ENCODE results near the gene USP32. TPM values are rescaled to one million over a fixed set of nuclear protein-coding genes. Genes with fewer than 3 reads are reported as not detected.

Gene USP32
- total RNA-seq, 4 donors from 2014 or later, result 29.1 to 74.1 (median 42.5) TPM

DNA sequence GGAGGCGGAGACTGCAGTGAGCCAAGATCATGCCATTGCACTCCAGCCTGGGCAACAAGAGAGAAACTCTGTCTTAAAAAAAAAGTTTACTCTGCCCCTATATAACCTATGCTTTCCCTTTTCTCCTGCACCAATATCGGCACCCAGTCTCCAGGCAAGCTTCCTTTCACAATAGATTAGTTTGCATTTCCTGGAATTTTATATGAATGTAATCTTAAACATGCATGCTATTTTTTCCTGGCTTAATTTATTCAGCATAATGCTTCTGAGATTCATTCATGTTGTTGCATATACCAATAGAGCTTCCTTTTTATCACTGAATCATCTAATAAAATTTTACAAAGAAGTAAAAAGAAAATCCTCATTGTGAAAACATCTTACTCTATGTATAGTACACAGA is 59.4 kb downstream of the USP32 start:
- H3K4me3 ChIP-seq, result no peak overlapping the region
- H3K27ac ChIP-seq, result no peak overlapping the region
- no peaks in the 10 kb centered on the region for H3K4me1 ChIP-seq
- no peak for TF ChIP-seq POLR2A (IDR thresholded peaks at IDR 0.05)
- TF ChIP-seq CTCF (IDR thresholded peaks at IDR 0.05), result no peak
- DNase-seq, result no peak
- 66 to 70% methylated on average over 2 of the region's 2 CpGs for WGBS, 2 donors
- intact Hi-C loops (cut with DNase I), result no loop called here
- no peaks in the 10 kb centered on the region for H3K27me3 ChIP-seq
- no peaks in the 10 kb centered on the region for H3K9me3 ChIP-seq
- H3K36me3 ChIP-seq, result peaks cover 0 to 33% (median 0%) of the 10 kb centered on the region in 3 donors

GRCh38 chr17:60330731-60331130 is 61.2 kb downstream of the USP32 start:
- H3K36me3 ChIP-seq, result peaks cover 0 to 33% (median 0%) of the 10 kb centered on the region in 3 donors
- H3K27ac ChIP-seq, result no peak overlapping the region
- WGBS, 2 donors, result 100% methylated on average over 1 of the region's 1 CpG
- H3K4me3 ChIP-seq, result no peak overlapping the region
- DNase-seq, result no peak
- no peaks in the 10 kb centered on the region for H3K9me3 ChIP-seq
- no peaks in the 10 kb centered on the region for H3K27me3 ChIP-seq
- intact Hi-C loops (cut with DNase I), result no loop called here
- no peak for TF ChIP-seq POLR2A (IDR thresholded peaks at IDR 0.05)
- no peak for TF ChIP-seq CTCF (IDR thresholded peaks at IDR 0.05)
- no peaks in the 10 kb centered on the region for H3K4me1 ChIP-seq

DNA sequence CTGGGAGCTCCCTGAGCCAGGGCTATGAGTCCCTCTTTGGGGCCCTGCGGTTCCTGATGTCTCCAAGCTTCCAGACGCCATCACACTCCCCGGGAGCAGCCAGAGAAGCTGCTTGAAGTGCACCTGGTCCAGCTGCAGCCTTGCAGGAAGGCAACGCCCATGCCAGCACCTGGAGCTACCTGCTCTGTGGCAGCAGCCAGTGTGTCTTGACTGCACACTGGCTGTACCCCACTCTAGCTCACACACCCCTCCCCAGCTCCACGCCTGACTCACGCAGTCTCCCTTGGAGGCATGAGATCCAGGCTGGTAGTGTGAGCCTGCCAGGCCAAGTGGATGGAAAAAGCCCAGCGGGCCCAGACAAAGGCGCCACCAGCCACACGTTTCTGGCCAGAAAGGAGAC is 63.3 kb downstream of the USP32 start:
- Histone ChIP-seq H3K9me3 (no peaks in the 10 kb centered on the region), H3K36me3 (peaks cover 0 to 36% (median 0%) of the 10 kb centered on the region in 3 donors), H3K27ac (no peak overlapping the region), H3K4me3 (no peak overlapping the region), H3K4me1 (no peaks in the 10 kb centered on the region), H3K27me3 (no peaks in the 10 kb centered on the region)
- no peak for DNase-seq
- intact Hi-C loops (cut with DNase I), result no loop called here
- TF ChIP-seq CTCF (IDR thresholded peaks at IDR 0.05) (no peak), POLR2A (IDR thresholded peaks at IDR 0.05) (no peak)
- WGBS, 2 donors, result 83 to 84% methylated on average over 3 to 6 of the region's 9 CpGs

DNA sequence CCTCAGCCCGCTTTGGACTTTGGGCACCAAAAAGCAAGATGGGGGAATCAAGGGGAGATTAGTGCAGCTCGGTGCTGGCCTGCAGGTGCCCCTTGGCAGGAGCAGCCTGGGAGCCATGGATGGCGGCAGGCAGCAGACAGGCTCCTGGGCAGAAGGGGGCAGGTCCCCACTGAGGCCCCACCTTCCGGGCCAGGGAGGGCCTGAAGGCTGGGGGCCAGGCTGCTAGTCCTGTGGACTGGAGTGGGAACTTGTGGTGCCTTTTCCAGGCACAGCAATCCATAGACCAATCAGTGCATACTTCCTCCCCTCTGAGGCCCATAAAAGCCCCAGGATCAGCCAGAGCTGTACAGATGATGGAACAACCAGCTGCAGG is 64.0 kb downstream of the USP32 start:
- peaks cover 0 to 35% (median 0%) of the 10 kb centered on the region in 3 donors for H3K36me3 ChIP-seq
- TF ChIP-seq POLR2A (IDR thresholded peaks at IDR 0.05) (no peak), CTCF (IDR thresholded peaks at IDR 0.05) (no peak)
- H3K4me3 ChIP-seq, result no peak overlapping the region
- DNase-seq, result no peak
- H3K9me3 ChIP-seq, result no peaks in the 10 kb centered on the region
- H3K27me3 ChIP-seq, result no peaks in the 10 kb centered on the region
- H3K4me1 ChIP-seq, result no peaks in the 10 kb centered on the region
- intact Hi-C loops (cut with DNase I), result no loop called here
- no peak overlapping the region for H3K27ac ChIP-seq
- 100% methylated on average over 1 of the region's 4 CpGs; no CpG with 5 or more reads in 1 of the 2 donors for WGBS, 2 donors

DNA sequence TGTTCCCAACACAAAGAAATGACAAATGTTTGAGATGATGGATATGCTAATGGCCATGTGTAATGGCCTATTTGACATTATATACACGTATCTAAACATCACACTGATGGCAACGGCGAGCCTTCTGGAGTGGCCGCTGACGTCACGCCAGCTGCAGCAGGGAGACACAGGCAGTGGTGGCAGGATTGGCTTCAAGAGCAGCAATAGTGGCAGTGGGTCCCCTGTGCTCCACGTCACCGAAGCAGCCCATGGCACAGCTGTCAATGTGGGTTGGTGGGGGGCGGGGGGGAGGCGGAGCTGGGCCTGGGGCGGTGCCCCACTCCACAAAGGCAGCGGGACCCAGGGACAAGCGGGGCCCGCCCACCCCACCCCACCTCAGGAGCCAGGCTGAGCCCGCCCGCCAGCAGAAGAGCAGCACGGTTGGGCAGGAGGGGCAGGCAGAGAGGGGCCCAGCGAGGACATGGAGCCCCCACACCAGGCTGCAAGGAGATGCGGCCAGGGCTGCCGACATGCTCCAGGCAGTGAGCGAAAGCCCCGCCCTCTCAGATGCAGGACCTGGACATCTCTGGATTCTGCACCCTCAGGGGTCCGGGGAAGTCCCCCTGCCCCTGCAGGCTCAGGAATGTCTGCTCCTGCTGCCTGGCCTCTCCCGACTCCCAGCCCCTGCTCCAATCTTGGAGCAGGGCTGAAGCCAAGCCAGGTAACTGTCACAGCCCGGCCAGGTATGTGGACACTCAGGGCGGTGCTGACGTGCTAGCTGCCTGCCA is 64.6 kb downstream of the USP32 start:
- Histone ChIP-seq H3K4me3 (no peak overlapping the region), H3K4me1 (no peaks in the 10 kb centered on the region), H3K9me3 (no peaks in the 10 kb centered on the region), H3K27me3 (no peaks in the 10 kb centered on the region), H3K36me3 (peaks cover 0 to 34% (median 0%) of the 10 kb centered on the region in 3 donors), H3K27ac (no peak overlapping the region)
- 84 to 87% methylated on average over 6 to 14 of the region's 27 CpGs for WGBS, 2 donors
- DNase-seq, result no peak
- TF ChIP-seq CTCF (IDR thresholded peaks at IDR 0.05) (no peak), POLR2A (IDR thresholded peaks at IDR 0.05) (no peak)
- intact Hi-C loops (cut with DNase I), result no loop called here
